Stimulated activated CD8-positive, alpha-beta memory T cell treated with anti-CD3 and anti-CD28 coated beads, Interleukin-7, amount 100 ng/mL, for 24 hours (primary cell): Measurements from ENCODE around the gene CEP126.
"Not testable (repeated sequence)": the region's sequence is repeated elsewhere in the genome, so short reads cannot be mapped to it uniquely, and the experiment has no call there.

Experiments
- DNase-seq: peaks from one replicate; pipeline ENCODE4 v3.0.0-alpha.2; 2020; ENCODE audit warnings: low read depth

The CEP126 gene

GRCh38 chr11:101929294-101929915 lies 14.6 kb downstream of the CEP126 start:
- DNase-seq: no peak

- DNase-seq: no peak
Observed at GRCh38 chr11:101931692-101932091, 16.9 kb downstream of the CEP126 start.

DNA sequence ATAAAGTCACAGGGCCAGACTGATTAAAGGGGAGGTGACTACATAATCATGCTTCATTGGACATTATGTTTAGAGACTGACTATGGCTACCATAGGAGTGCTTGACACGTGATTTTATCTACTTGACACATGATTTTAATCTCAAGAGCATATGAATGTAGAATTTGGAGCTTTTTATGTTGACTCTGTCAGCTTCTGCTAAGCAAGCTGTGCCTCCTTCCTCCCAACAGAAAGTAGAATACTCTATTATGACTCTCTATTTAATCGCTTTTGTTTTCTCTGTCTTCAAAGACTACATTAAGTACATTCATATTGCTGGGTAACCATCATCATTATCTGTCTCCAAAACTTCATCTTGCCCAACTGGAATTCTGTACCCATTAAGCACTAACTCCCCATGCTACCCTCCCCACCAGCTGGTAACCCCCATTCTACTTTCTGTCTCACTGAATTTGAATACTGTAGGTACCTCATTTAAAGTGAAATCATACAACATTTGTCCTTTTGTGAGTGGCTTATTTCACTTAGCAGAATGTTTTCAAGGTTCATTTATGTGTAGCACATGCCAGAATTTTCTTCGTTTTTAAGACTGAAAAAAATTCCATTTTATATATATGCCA lies 26.2 kb downstream of the CEP126 start:
- DNase-seq: no peak

DNA sequence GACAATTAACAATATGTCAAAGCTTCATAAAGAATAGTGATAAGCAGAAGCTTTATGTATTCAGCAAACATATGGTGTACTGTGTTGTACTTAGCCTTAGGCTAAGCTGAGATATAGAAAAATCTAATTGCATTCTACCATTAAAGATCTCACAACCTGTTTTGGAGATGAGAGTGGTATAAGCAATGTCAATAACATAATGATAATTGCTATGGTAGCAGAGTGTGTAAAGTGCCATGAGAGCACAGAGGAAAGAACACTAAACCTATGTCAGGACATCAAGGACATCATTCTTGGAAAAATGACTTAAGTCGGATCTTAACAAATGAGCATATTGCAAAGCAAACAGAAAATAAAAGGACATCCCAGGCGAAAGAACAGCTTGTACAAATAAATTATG lies 30.1 kb downstream of the CEP126 start:
- no peak for DNase-seq

DNA sequence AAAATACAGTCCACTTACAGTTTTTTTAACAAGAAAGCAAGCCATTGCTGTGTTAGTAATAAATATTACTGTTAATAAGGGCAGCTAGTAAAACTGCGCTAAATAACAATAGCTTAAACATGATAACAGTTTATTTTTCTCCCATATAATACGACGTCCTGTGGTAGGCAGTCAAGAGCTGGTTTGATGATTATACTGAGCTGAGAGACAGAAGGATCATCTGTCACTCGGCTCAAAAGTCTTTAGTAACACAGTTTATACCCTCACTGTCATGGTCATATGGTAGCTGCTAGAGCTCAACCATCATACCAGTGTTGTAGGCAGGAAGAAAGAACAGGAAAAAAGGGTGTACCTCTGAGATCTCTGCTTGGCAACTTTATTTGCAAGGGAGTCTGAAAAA lies 30.6 kb downstream of the CEP126 start:
- no peak for DNase-seq

DNA sequence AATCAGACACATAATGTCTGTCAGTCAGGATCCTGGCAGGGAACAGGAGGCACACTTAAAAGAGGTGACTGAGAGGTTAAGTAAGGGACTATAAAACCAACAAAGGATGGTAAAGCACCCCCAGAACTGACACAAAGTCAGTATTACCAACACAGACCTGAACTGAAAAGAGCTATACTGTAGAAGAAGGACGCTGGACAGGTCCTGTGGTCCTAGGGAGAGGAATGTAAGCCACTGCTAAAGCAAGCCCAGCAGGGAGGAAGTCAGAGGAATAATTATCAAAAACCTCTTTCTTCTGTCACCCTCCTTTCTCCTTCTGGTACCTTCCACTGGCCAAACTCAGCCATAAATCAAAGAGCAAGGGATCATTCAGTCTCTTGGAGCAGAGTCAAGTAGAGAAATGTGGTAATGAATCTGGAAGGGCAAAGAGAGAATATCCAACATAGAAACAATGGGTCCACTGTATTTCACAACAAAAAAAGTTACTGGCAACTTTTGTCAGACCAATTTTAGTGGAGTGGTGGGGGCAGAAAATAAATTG lies 34.9 kb downstream of the CEP126 start:
- DNase-seq: no peak

DNA sequence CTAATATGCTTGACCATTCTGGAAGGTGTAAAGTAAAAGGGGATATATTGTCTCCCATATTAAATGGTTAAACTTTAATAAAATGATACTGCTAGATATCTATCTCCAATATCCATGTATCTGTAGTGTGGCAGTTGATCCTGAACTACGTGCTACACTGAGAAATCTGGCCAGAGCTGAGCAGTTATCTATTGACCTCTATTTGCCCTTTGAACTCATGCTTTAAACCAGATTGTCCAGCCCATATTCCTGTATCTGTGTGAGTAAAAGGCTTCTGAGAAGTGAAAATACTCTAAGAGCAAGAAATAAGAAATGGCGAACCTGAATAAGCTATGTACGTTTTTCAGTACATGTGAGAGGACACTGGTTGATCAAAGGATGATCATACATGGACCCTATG lies 40.5 kb downstream of the CEP126 start:
- no peak for DNase-seq

GRCh38 chr11:101955701-101956100 lies 40.9 kb downstream of the CEP126 start:
- DNase-seq: no peak

- DNase-seq: no peak
Observed at GRCh38 chr11:101960231-101960630, 45.4 kb downstream of the CEP126 start.

DNA sequence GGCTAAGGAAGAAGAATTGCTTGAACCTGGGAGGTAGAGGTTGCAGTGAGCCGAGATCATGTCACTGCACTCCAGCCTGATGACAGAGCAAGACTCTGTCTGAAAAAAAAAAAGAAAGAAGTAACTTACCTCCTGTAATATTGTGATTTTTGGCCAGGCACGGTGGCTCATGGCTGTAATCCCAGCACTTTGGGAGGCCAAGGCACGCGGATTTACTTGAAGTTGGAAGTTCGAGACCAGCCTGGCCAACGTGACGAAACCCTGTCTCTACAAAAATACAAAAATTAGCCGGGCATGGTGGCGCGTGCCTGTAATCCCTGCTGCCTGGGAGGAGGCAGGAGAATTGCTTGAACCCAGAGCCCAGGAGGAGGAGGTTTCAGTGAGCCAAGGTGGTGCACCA lies 49.4 kb downstream of the CEP126 start:
- DNase-seq: not testable (repeated sequence)

- DNase-seq: no peak
Observed at GRCh38 chr11:101974255-101974654, 59.4 kb downstream of the CEP126 start.

- no peak for DNase-seq
Observed at GRCh38 chr11:101974771-101975170, 60.0 kb downstream of the CEP126 start.

- no peak for DNase-seq
Observed at GRCh38 chr11:101975734-101976133, 60.9 kb downstream of the CEP126 start.

DNA sequence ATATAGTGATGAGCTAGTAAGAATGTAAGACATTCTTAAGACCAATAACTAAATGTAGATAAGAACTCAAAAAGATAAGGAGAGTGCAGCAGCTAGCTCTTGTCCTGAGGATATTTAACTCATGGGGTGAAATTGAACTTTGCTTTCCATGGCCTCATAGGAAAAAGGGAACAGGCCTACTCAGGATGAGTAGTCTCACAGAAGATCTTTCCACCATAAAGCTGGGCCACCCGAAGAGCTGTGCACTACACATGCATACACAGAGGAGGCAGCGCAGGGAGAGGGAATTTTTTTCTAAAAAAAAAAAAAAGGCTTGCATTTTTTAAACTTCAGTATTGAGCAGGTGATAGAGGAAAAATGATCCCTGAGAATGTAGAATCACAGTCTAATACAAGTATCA lies 72.6 kb downstream of the CEP126 start:
- DNase-seq: no peak

GRCh38 chr11:101993172-101993571 lies 78.4 kb downstream of the CEP126 start:
- no peak for DNase-seq

DNA sequence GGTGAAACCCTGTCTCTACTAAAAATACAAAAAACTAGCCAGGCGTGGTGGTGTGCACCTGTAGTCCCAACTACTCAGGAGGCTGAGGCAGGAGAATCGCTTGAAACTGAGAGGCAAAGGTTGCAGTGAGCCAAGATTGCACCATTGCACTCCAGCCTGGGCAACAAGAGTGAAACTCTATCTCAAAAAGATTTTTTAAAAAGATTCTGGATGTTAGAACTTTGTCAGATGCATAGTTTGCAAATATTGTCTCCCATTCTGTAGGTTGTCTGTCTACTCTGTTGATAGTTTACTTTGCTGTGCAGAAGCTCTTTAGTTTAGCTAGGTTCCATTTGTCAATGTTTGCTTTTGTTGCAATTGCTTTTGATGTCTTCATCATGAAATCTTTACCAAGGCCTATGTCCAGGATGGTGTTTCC lies 79.3 kb downstream of the CEP126 start:
- not testable (repeated sequence) for DNase-seq

GRCh38 chr11:101996111-101996510 lies 81.3 kb downstream of the CEP126 start:
- DNase-seq: no peak

DNA sequence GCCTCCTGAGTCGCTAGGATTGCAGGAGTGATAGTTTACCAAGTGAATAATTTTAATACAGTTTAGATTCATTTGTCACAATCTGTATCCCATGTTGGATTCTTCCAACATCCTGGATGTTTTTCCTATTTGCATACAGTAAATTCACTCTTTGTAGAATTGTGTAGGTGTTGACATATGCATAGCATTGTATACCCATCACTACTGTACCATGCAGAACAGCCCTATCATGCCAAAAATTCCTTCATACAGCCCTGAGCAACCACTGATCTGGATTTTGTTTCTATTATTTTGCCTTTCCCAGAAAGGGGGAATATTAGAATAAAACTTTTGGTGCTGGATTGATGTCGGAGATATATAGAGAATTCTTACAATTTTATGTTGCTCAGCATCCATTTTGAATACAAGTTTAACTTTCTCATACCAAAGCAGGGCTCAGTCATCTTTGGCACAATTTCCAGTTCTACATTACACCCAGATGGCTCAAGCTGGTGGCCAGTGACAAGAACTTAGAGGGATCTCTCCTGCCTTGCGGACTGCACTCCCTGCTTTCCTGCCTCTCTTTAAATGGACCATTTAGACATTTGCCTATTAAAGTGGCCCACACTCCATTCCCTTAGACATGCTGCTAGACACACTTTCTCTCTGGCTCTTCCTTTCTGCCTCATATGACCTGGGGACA lies 87.0 kb downstream of the CEP126 start:
- DNase-seq: no peak

GRCh38 chr11:102004220-102004619 lies 89.4 kb downstream of the CEP126 start:
- DNase-seq: no peak

- no peak for DNase-seq
Observed at GRCh38 chr11:102005306-102005705, 90.5 kb downstream of the CEP126 start.

DNA sequence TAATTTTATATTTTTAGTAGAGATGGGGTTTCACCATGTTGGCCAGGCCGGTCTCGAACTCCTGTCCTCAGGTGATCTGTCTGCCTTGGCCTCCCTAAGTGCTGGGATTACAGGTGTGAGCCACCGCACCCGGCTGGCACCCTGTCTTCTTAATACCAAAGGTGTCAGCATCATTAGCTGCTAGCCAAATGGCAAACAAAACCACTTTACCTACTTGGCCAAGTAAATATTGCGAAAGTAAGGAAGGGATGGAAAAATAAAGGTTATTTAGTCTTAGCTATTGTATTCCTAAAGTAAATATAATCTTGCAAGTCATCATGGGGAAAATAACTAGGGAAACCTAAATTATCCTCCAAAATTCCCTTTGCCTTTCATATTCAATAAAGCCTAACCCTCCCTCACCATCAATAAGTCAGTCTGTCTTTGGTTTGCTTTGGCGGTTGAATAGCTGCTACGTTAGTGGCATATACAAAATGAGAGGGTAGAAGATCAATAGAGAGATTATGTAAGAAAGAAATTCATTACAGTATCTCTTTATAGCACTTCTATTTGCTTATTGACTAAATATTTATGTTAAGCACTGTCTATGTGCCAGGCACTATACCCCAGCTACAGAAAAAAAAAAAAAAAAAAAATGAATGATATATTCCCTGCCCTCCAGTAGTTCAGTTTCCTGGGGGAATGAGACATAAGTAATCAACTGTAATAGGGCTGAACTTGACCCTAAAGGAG lies 92.2 kb downstream of the CEP126 start:
- DNase-seq: no peak

DNA sequence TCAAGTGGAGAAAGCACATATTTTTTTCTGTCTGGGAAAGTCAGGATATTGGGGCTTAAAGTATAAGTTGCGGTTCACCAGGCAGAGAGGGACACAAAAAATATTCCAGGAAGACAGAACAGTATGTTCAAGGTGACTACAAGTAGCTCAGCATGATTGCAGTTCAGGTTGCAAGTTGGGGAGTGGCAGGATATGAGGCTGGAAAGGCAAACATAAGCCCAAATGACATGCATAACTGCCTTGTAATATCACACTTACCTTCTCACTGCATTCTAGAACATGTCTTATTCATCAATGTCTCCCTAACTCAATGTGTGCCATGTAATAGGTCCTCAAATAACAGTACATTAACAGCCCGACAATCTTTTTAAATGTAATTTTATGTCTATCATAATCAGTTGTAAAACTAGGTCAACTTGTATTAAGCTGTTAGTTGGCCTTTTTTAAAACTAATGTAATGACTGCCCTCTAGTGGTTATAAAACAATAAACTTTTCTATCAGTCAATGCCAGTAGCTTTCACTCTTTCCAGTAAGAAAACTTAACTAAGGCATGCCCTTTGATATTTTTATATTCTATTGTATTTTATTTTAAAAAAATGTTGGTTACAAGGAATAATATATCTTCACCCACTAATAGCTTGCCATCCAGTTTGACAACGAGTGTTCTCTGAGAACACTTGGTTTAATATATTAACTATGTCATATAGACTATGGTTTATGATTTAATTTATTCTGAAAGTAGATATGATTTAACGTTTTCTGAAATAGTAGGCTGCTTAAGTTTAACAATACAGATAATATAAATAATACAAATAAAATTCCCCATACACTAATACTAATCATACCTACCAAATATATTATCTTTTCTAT lies 93.0 kb downstream of the CEP126 start:
- DNase-seq: no peak
